HepG2 (cell line): ENCODE measurements around the gene GSTT2. TPM values are rescaled to one million over a fixed set of nuclear protein-coding genes. Genes with fewer than 3 reads are reported as not detected.

ENCODE experiments used
- ARNT ChIP-seq: fragments of 450-650 bp; IDR thresholded peaks from 2 replicates; pipeline ENCODE4 v1.6.1; 2017
- EEA1 ChIP-seq: sonication (generic); formaldehyde crosslinking; IDR thresholded peaks from 2 replicates; pipeline ENCODE4 v1.5.1; 2020; ENCODE audit warnings: mild to moderate bottlenecking, missing genetic modification reagents, borderline replicate concordance
- EED ChIP-seq: sonication (generic); formaldehyde crosslinking; IDR thresholded peaks from 2 replicates; pipeline ENCODE4 v1.5.0; 2020; ENCODE audit warnings: mild to moderate bottlenecking, missing genetic modification reagents
- HIC2 ChIP-seq: sonication (generic); formaldehyde crosslinking; IDR thresholded peaks from 2 replicates; pipeline ENCODE4 v1.9.0; 2022; ENCODE audit warnings: low read depth, missing genetic modification reagents
- IRX3 ChIP-seq: sonication (generic); formaldehyde crosslinking; IDR thresholded peaks from 2 replicates; pipeline ENCODE4 v1.8.1; 2023; ENCODE audit warnings: mild to moderate bottlenecking, low read depth, missing genetic modification reagents, borderline replicate concordance
- KLF12 ChIP-seq: sonication (generic); formaldehyde crosslinking; IDR thresholded peaks from 2 replicates; pipeline ENCODE4 v1.4.0; 2020; ENCODE audit warnings: missing genetic modification reagents, borderline replicate concordance
- MED13 ChIP-seq: sonication (generic); formaldehyde crosslinking; IDR thresholded peaks from 2 replicates; pipeline ENCODE4 v1.5.0; 2020; ENCODE audit warnings: missing genetic modification reagents
- MTF1 ChIP-seq: sonication (generic); formaldehyde crosslinking; IDR thresholded peaks from 2 replicates; pipeline ENCODE4 v1.5.0; 2020; ENCODE audit warnings: missing genetic modification reagents
- NCOA2 ChIP-seq: sonication (generic); formaldehyde crosslinking; IDR thresholded peaks from 2 replicates; pipeline ENCODE4 v1.8.0; 2022; ENCODE audit warnings: inconsistent platforms
- SMAD3 ChIP-seq: sonication (generic); formaldehyde crosslinking; IDR thresholded peaks from 2 replicates; pipeline ENCODE4 v1.4.0; 2020; ENCODE audit warnings: missing genetic modification reagents
- ZHX1 ChIP-seq: sonication (generic); formaldehyde crosslinking; IDR thresholded peaks from 2 replicates; pipeline ENCODE4 v1.8.1; 2022; ENCODE audit warnings: low read depth, mild to moderate bottlenecking, missing genetic modification reagents
- ZNF207 ChIP-seq: fragments of 450-650 bp; IDR thresholded peaks from 2 replicates; pipeline ENCODE4 v1.6.1; 2016; ENCODE audit warnings: antibody characterized with exemption, borderline replicate concordance
- ZNF33A ChIP-seq: sonication (generic); formaldehyde crosslinking; IDR thresholded peaks from 2 replicates; pipeline ENCODE4 v1.5.1; 2020; ENCODE audit warnings: missing genetic modification reagents, mild to moderate bottlenecking, moderate library complexity, borderline replicate concordance
- ZNF430 ChIP-seq: sonication (generic); formaldehyde crosslinking; IDR thresholded peaks from 2 replicates; pipeline ENCODE4 v1.9.0; 2021; ENCODE audit warnings: mild to moderate bottlenecking, missing genetic modification reagents
- ZNF501 ChIP-seq: sonication (generic); formaldehyde crosslinking; IDR thresholded peaks from 2 replicates; pipeline ENCODE4 v1.5.1; 2020; ENCODE audit warnings: mild to moderate bottlenecking, moderate library complexity, missing genetic modification reagents
- ZNF639 ChIP-seq: conservative IDR thresholded peaks from 2 replicates; pipeline ENCODE4 v1.6.1; 2018; ENCODE audit warnings: missing genetic modification reagents
- polyA plus RNA-seq, 8 experiments: library from polyadenylated mRNA; depleted of rRNA in 3 of 8; stranded (reverse) in 7 of 8; unstranded in 1 of 8; fragments of >200 nt; fragmentation: Illumina TruSeq in 4 of 8; extraction: Trizol in 4 of 8; gene quantifications; 2 replicates each; pipeline versions ENCODE4 v1.2.1 to v1.2.3, GENCODE V29; 2011 to 2016; ENCODE audit warnings: low read depth in 4 of 8, missing spikeins in 1 of 8, mixed read lengths in 1 of 8; ENCODE audit not compliant: insufficient read depth in 1 of 8
- total RNA-seq, 5 experiments: library from RNA; depleted of rRNA; stranded (reverse); fragments of >200 nt; fragmentation: Illumina TruSeq; extraction: Trizol; gene quantifications; 2 replicates each; pipeline ENCODE4 v1.2.3, GENCODE V29; 2016; ENCODE audit warnings: low read depth in 1 of 5
- TF ChIP-seq, protein P1 (sequence below), 2 experiments: sonication (generic) in 1 of 2; formaldehyde crosslinking in 1 of 2; IDR thresholded peaks; 2 replicates each; pipeline versions ENCODE4 v1.4.0 to v1.6.1; 2016 to 2020; ENCODE audit warnings: borderline replicate concordance in 1 of 2, low read depth in 1 of 2, mild to moderate bottlenecking in 1 of 2, missing genetic modification reagents in 1 of 2

The GSTT2 gene
- total and polyA plus RNA-seq, 2 of the 13 experiments (the other 11 are each of a cell fraction or from before 2014, with no cell fraction given), result not detected

GRCh38 chr22:24009227-24010017, 29.5 kb downstream of the GSTT2 start (continued):
- TF ChIP-seq IRX3 (CRISPR knock-in tag), result no peak
- no peak for TF ChIP-seq SMAD3 (CRISPR knock-in tag)
- TF ChIP-seq ZNF33A (CRISPR knock-in tag), result no peak
- TF ChIP-seq, protein P1, sequence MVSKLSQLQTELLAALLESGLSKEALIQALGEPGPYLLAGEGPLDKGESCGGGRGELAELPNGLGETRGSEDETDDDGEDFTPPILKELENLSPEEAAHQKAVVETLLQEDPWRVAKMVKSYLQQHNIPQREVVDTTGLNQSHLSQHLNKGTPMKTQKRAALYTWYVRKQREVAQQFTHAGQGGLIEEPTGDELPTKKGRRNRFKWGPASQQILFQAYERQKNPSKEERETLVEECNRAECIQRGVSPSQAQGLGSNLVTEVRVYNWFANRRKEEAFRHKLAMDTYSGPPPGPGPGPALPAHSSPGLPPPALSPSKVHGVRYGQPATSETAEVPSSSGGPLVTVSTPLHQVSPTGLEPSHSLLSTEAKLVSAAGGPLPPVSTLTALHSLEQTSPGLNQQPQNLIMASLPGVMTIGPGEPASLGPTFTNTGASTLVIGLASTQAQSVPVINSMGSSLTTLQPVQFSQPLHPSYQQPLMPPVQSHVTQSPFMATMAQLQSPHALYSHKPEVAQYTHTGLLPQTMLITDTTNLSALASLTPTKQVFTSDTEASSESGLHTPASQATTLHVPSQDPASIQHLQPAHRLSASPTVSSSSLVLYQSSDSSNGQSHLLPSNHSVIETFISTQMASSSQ (IDR thresholded peaks at IDR 0.05; ENCODE audit: low read depth), result 0 out of 2 replicates have a peak, but pooled peaks have one; percentile 20
- TF ChIP-seq, protein P1 (CRISPR knock-in tag; IDR thresholded peaks at IDR 0.05; ENCODE audit: borderline replicate concordance), result no peak; the same call in 1 of the 2 replicates
- no peak for TF ChIP-seq ARNT
- no peak for TF ChIP-seq EEA1 (CRISPR knock-in tag)
- no peak; the same call in 1 of the 2 replicates for TF ChIP-seq ZNF639 (CRISPR knock-in tag)
- TF ChIP-seq ZNF430 (CRISPR knock-in tag), result no peak
- no peak; the same call in 1 of the 2 replicates for TF ChIP-seq ZNF501 (CRISPR knock-in tag)
- TF ChIP-seq HIC2 (CRISPR knock-in tag), result peak; percentile 83
- peak; percentile 90 for TF ChIP-seq NCOA2 (CRISPR knock-in tag)
- TF ChIP-seq ZNF207, result no peak
- TF ChIP-seq EED, result no peak
- no peak for TF ChIP-seq ZHX1 (CRISPR knock-in tag)
- TF ChIP-seq MED13 (CRISPR knock-in tag), result no peak; the same call in 1 of the 2 replicates
- no peak for TF ChIP-seq KLF12 (CRISPR knock-in tag)
- no peak; the same call in 1 of the 2 replicates for TF ChIP-seq MTF1
